Measurements from ENCODE around the gene LSAMP. TPM values are rescaled to one million over a fixed set of nuclear protein-coding genes. Genes with fewer than 3 reads are reported as not detected.

LSAMP gene
- total and polyA plus RNA-seq, 2 of the 4 experiments (the other 2 are of a cell fraction) = 7.9 to 8.0 TPM

GRCh38 chr3:116065501-116065900 lies 379.8 kb downstream of the LSAMP start:
- Histone ChIP-seq H2AK9ac (replicated peaks; ENCODE audit: low read depth, low read length, poor library complexity) (no peak overlapping the region), H4K5ac (ENCODE audit: low read depth, low read length) (no peak overlapping the region), H4K20me1 (ENCODE audit: insufficient read depth, low read length) (no peaks in the 10 kb centered on the region), H3K27ac (ENCODE audit: insufficient read depth, low read length) (no peak overlapping the region), H3K79me1 (ENCODE audit: low read depth in 1 of 2, low read length in 2 of 2) (no peaks in the 10 kb centered on the region), H2BK120ac (ENCODE audit: low read depth, low read length) (no peak overlapping the region), H2BK20ac (ENCODE audit: low read depth, low read length) (no peak overlapping the region), H3K18ac (ENCODE audit: low read depth, low read length) (no peak overlapping the region), H3K56ac (ENCODE audit: extremely low read depth, insufficient read depth, low read length) (no peak overlapping the region), H2AFZ (replicated peaks; ENCODE audit: low read length, poor library complexity) (no peak overlapping the region), H2AK5ac (ENCODE audit: low read depth, low read length) (no peak overlapping the region), H3K4ac (ENCODE audit: low read depth, low read length) (no peak overlapping the region), H3K4me2 (ENCODE audit: low read depth, low read length) (no peak overlapping the region), H3K36me3 (ENCODE audit: control insufficient read depth, insufficient read depth, low read length) (no peaks in the 10 kb centered on the region), H3K4me3 (ENCODE audit: insufficient read depth, low read depth, low read length) (no peak overlapping the region), H3K9me1 (ENCODE audit: insufficient read depth, low read length) (no peaks in the 10 kb centered on the region), H3K14ac (replicated peaks; ENCODE audit: low read depth, low read length) (no peak overlapping the region), H4K8ac (ENCODE audit: low read depth in 2 of 2, low read length in 2 of 2) (no peak overlapping the region), H3K9me3 (ENCODE audit: control insufficient read depth, insufficient read depth, low read length) (no peaks in the 10 kb centered on the region), H3K9ac (ENCODE audit: low read depth, low read length) (no peak overlapping the region), H2BK5ac (ENCODE audit: low read depth, low read length, poor library complexity, severe bottlenecking) (no peak overlapping the region), H2BK15ac (ENCODE audit: low read depth, low read length) (no peak overlapping the region), H3K27me3 (ENCODE audit: control insufficient read depth, insufficient read depth, low read length) (no peaks in the 10 kb centered on the region), H3K23ac (ENCODE audit: low read depth, low read length) (no peak overlapping the region), H3K4me1 (ENCODE audit: control insufficient read depth, insufficient read depth, low read length) (peaks cover 2% of the 10 kb centered on the region; the same call in 1 of the 2 replicates), H4K91ac (ENCODE audit: insufficient read depth, low read depth, low read length) (no peak overlapping the region)
- POLR2A ChIA-PET (ENCODE audit: unreplicated experiment) = no interaction called here
- in situ Hi-C loops (cut with MboI; ENCODE audit: low sequenced_read_pairs) (no loop called here), dilution Hi-C loops (cut with HindIII; ENCODE audit: low sequenced_read_pairs, unreplicated experiment) (no loop called here), intact Hi-C loops (cut with micrococcal nuclease) (no loop called here)
- no CpG with 5 or more reads among the region's 1 CpG for WGBS, 2 experiments (ENCODE audit: extremely low coverage in 2 of 2, insufficient read length in 1 of 2)
- ATAC-seq (ENCODE audit: low read depth) (no peak), DNase-seq (no peak)
- no TSS peak for BruUV-seq (replicated peaks)
- CTCF ChIA-PET = no interaction called here
- TF ChIP-seq FOS (IDR thresholded peaks at IDR 0.05; ENCODE audit: low read depth, low read length) (no peak), RFX5 (IDR thresholded peaks at IDR 0.05; ENCODE audit: low read depth, low read length) (no peak), POLR2A (IDR thresholded peaks at IDR 0.05; ENCODE audit: low read depth, low read length) (no peak), NFE2L2 (IDR thresholded peaks at IDR 0.05; ENCODE audit: low read depth, low read length) (no peak), ELK1 (IDR thresholded peaks at IDR 0.05; ENCODE audit: borderline replicate concordance, low read depth, low read length) (no peak), BHLHE40 (IDR thresholded peaks at IDR 0.05; ENCODE audit: low read depth, low read length) (no peak), RAD21 (IDR thresholded peaks at IDR 0.05; ENCODE audit: low read length) (no peak), MAZ (IDR thresholded peaks at IDR 0.05; ENCODE audit: borderline replicate concordance, low read depth, low read length) (no peak), MXI1 (IDR thresholded peaks at IDR 0.05; ENCODE audit: borderline replicate concordance, low read depth, low read length) (no peak), MAFK (IDR thresholded peaks at IDR 0.05; ENCODE audit: low read depth, low read length) (no peak), CHD1 (IDR thresholded peaks at IDR 0.05; ENCODE audit: low read depth, low read length) (no peak), RCOR1 (IDR thresholded peaks at IDR 0.05; ENCODE audit: insufficient replicate concordance, low read length) (no peak), CEBPB (IDR thresholded peaks at IDR 0.05; ENCODE audit: low read depth, low read length) (no peak), SMC3 (IDR thresholded peaks at IDR 0.05; ENCODE audit: low read depth, low read length) (no peak)
- TF ChIP-seq, protein P1, sequence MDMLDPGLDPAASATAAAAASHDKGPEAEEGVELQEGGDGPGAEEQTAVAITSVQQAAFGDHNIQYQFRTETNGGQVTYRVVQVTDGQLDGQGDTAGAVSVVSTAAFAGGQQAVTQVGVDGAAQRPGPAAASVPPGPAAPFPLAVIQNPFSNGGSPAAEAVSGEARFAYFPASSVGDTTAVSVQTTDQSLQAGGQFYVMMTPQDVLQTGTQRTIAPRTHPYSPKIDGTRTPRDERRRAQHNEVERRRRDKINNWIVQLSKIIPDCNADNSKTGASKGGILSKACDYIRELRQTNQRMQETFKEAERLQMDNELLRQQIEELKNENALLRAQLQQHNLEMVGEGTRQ (IDR thresholded peaks at IDR 0.05; ENCODE audit: low read depth, low read length) = no peak
- TF ChIP-seq, protein P2, sequence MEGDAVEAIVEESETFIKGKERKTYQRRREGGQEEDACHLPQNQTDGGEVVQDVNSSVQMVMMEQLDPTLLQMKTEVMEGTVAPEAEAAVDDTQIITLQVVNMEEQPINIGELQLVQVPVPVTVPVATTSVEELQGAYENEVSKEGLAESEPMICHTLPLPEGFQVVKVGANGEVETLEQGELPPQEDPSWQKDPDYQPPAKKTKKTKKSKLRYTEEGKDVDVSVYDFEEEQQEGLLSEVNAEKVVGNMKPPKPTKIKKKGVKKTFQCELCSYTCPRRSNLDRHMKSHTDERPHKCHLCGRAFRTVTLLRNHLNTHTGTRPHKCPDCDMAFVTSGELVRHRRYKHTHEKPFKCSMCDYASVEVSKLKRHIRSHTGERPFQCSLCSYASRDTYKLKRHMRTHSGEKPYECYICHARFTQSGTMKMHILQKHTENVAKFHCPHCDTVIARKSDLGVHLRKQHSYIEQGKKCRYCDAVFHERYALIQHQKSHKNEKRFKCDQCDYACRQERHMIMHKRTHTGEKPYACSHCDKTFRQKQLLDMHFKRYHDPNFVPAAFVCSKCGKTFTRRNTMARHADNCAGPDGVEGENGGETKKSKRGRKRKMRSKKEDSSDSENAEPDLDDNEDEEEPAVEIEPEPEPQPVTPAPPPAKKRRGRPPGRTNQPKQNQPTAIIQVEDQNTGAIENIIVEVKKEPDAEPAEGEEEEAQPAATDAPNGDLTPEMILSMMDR (conservative IDR thresholded peaks at IDR 0.05; ENCODE audit: low read depth, low read length) = no peak
